K562 (cell line): Measurements from ENCODE around the gene CNPY4. TPM values are rescaled to one million over a fixed set of nuclear protein-coding genes. Genes with fewer than 3 reads are reported as not detected.
A peak's percentile ranks its signal among the peaks of the same experiment; 100 is the strongest.

Experiments used
- C11orf30 ChIP-seq: fragments of 450-650 bp; IDR thresholded peaks from 2 replicates; pipeline ENCODE4 v1.6.1; 2016; ENCODE audit warnings: low read depth, mild to moderate bottlenecking
- COPS2 ChIP-seq: fragments of 450-650 bp; conservative IDR thresholded peaks from 2 replicates; pipeline ENCODE4 v1.6.1; 2016; ENCODE audit warnings: mild to moderate bottlenecking, moderate library complexity
- DEAF1 ChIP-seq: fragments of 450-650 bp; formaldehyde crosslinking; IDR thresholded peaks from 2 replicates; pipeline ENCODE4 v1.4.0; 2020; ENCODE audit warnings: mild to moderate bottlenecking, moderate library complexity
- ELF4 ChIP-seq: fragments of 450-650 bp; formaldehyde crosslinking; IDR thresholded peaks from 2 replicates; pipeline ENCODE4 v1.4.0; 2022; ENCODE audit warnings: missing genetic modification characterization
- EP400 ChIP-seq: fragments of 450-650 bp; IDR thresholded peaks from 2 replicates; pipeline ENCODE4 v1.6.1; 2017; ENCODE audit warnings: antibody characterized with exemption, mild to moderate bottlenecking, moderate library complexity
- ESRRA ChIP-seq: fragments of 450-650 bp; IDR thresholded peaks from 2 replicates; pipeline ENCODE4 v1.6.1; 2014; ENCODE audit warnings: low read depth, mild to moderate bottlenecking, moderate library complexity, borderline replicate concordance
- FOXP1 ChIP-seq: sonication (generic); formaldehyde crosslinking; IDR thresholded peaks from 2 replicates; pipeline ENCODE4 v1.8.0; 2022; ENCODE audit warnings: mild to moderate bottlenecking, missing genetic modification reagents
- GATAD2B ChIP-seq: fragments of 450-650 bp; IDR thresholded peaks from 2 replicates; pipeline ENCODE4 v1.6.1; 2017; ENCODE audit warnings: mild to moderate bottlenecking, borderline replicate concordance
- HEY1 ChIP-seq: fragments of 250-450 bp; sonication (Bioruptor Pico); IDR thresholded peaks from 2 replicates; pipeline ENCODE4 v1.5.0; 2020; ENCODE audit warnings: mild to moderate bottlenecking, moderate library complexity, borderline replicate concordance
- HSF4 ChIP-seq: fragments of 250-450 bp; sonication (Bioruptor Pico); IDR thresholded peaks from 2 replicates; pipeline ENCODE4 v2.1.2; 2022; ENCODE audit warnings: mild to moderate bottlenecking, moderate library complexity, borderline replicate concordance
- JUNB ChIP-seq: fragments of 450-650 bp; formaldehyde crosslinking; conservative IDR thresholded peaks from 2 replicates; pipeline ENCODE4 v1.4.0; 2020; ENCODE audit warnings: mild to moderate bottlenecking
- NCOR1 ChIP-seq: fragments of 450-650 bp; IDR thresholded peaks from 2 replicates; pipeline ENCODE4 v1.6.1; 2016; ENCODE audit warnings: mild to moderate bottlenecking, moderate library complexity
- PTBP1 ChIP-seq: fragments of 200-400 bp; formaldehyde crosslinking; IDR thresholded peaks from 2 replicates; pipeline ENCODE4 v1.6.1; 2017; ENCODE audit warnings: low read depth, low read length
- SNIP1 ChIP-seq: fragments of 450-650 bp; IDR thresholded peaks from 2 replicates; pipeline ENCODE4 v1.7.1; 2017; ENCODE audit warnings: low read depth, mild to moderate bottlenecking
- SRSF9 ChIP-seq: fragments of 200-400 bp; formaldehyde crosslinking; IDR thresholded peaks from 2 replicates; pipeline ENCODE4 v1.6.1; 2017; ENCODE audit warnings: low read depth, low read length, borderline replicate concordance
- TAF7 ChIP-seq: fragments of 450-650 bp; IDR thresholded peaks from 2 replicates; pipeline ENCODE4 v1.6.1; 2016; ENCODE audit warnings: missing genetic modification characterization, missing compliant biosample characterization
- TCFL5 ChIP-seq: fragments of 250-450 bp; sonication (Bioruptor Pico); conservative IDR thresholded peaks from 2 replicates; pipeline ENCODE4 v1.6.1; 2021; ENCODE audit warnings: mild to moderate bottlenecking, moderate library complexity, matching md5 sums
- TFAM ChIP-seq: fragments of 250-450 bp; sonication (Bioruptor Pico); conservative IDR thresholded peaks from 2 replicates; pipeline ENCODE4 v1.5.0; 2021; ENCODE audit warnings: mild to moderate bottlenecking, moderate library complexity
- WHSC1 ChIP-seq: IDR thresholded peaks from one replicate; pipeline ENCODE4 v1.6.1; 2012; ENCODE audit warnings: low read length, control low read depth, inconsistent platforms
- ZBTB33 ChIP-seq: sonication (generic); formaldehyde crosslinking; IDR thresholded peaks from 2 replicates; pipeline ENCODE4 v1.8.1; 2023; ENCODE audit warnings: mild to moderate bottlenecking, missing genetic modification reagents
- ZKSCAN8 ChIP-seq: fragments of 200-800 bp; sonication (Bioruptor generic); IDR thresholded peaks from 2 replicates; pipeline ENCODE4 v1.6.1; 2016; ENCODE audit warnings: missing genetic modification characterization, missing compliant biosample characterization
- ZNF217 ChIP-seq: sonication (generic); formaldehyde crosslinking; IDR thresholded peaks from 2 replicates; pipeline ENCODE4 v1.8.0; 2022; ENCODE audit warnings: mild to moderate bottlenecking, missing genetic modification reagents
- polyA plus RNA-seq, 8 experiments: library from polyadenylated mRNA; depleted of rRNA in 4 of 8; stranded (reverse) in 5 of 8; unstranded in 3 of 8; fragments of >200 nt; fragmentation: Nextera tagmentation in 2 of 8; fragmentation: Illumina TruSeq in 1 of 8; extraction: Ambion mirVana in 2 of 8; extraction: Trizol in 1 of 8; gene quantifications; 2 replicates each; pipeline versions ENCODE4 v1.2.1 to v1.2.3, GENCODE V29; 2011 to 2014; ENCODE audit warnings: inconsistent platforms in 1 of 8, missing spikeins in 1 of 8
- total RNA-seq, 7 experiments: library from RNA; depleted of rRNA in 6 of 7; stranded (reverse); fragments of >200 nt in 6 of 7; fragmentation: Illumina TruSeq in 2 of 7; extraction: Trizol in 2 of 7; gene quantifications; 2 replicates each; pipeline versions ENCODE4 v1.2.1 to v1.2.3, GENCODE V29; 2011 to 2021; ENCODE audit warnings: low replicate concordance in 1 of 7
- TF ChIP-seq, protein P1 (sequence below): fragments of 450-650 bp; IDR thresholded peaks from 2 replicates; pipeline ENCODE4 v1.6.1; 2016; ENCODE audit warnings: low read depth, mild to moderate bottlenecking, moderate library complexity
- TF ChIP-seq, protein P2 (sequence below): fragments of 250-450 bp; sonication (Bioruptor Pico); IDR thresholded peaks from 2 replicates; pipeline ENCODE4 v1.5.0; 2022; ENCODE audit warnings: mild to moderate bottlenecking

The CNPY4 gene
- total and polyA plus RNA-seq, 9 of the 15 experiments (the other 6 are each of a cell fraction or from before 2014, with no cell fraction given), result 1.9 to 11.2 (median 7.0) TPM

GRCh38 chr7:100148559-100149328 lies 29.3 kb downstream of the CNPY4 start, which contains the start of gene LAMTOR4 (continued):
- no peak for TF ChIP-seq HSF4 (CRISPR knock-in tag)
- TF ChIP-seq ZKSCAN8 (CRISPR knock-in tag), result no peak
- TF ChIP-seq, protein P1, sequence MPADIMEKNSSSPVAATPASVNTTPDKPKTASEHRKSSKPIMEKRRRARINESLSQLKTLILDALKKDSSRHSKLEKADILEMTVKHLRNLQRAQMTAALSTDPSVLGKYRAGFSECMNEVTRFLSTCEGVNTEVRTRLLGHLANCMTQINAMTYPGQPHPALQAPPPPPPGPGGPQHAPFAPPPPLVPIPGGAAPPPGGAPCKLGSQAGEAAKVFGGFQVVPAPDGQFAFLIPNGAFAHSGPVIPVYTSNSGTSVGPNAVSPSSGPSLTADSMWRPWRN, result no peak
- TF ChIP-seq, protein P2, sequence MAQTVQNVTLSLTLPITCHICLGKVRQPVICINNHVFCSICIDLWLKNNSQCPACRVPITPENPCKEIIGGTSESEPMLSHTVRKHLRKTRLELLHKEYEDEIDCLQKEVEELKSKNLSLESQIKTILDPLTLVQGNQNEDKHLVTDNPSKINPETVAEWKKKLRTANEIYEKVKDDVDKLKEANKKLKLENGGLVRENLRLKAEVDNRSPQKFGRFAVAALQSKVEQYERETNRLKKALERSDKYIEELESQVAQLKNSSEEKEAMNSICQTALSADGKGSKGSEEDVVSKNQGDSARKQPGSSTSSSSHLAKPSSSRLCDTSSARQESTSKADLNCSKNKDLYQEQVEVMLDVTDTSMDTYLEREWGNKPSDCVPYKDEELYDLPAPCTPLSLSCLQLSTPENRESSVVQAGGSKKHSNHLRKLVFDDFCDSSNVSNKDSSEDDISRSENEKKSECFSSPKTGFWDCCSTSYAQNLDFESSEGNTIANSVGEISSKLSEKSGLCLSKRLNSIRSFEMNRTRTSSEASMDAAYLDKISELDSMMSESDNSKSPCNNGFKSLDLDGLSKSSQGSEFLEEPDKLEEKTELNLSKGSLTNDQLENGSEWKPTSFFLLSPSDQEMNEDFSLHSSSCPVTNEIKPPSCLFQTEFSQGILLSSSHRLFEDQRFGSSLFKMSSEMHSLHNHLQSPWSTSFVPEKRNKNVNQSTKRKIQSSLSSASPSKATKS (CRISPR knock-in tag), result no peak
- no peak for TF ChIP-seq PTBP1
- peak; percentile 30; the same call in 1 of the 2 replicates for TF ChIP-seq ESRRA
- no peak for TF ChIP-seq WHSC1
- TF ChIP-seq C11orf30, result no peak; the same call in 1 of the 2 replicates
- no peak; the same call in 1 of the 2 replicates for TF ChIP-seq FOXP1 (CRISPR knock-in tag)
- no peak for TF ChIP-seq SRSF9
- no peak for TF ChIP-seq GATAD2B
- TF ChIP-seq NCOR1, result no peak
- no peak for TF ChIP-seq TFAM (CRISPR knock-in tag)
- no peak for TF ChIP-seq JUNB (CRISPR knock-in tag)
- TF ChIP-seq DEAF1 (CRISPR knock-in tag), result no peak
- TF ChIP-seq ZNF217 (CRISPR knock-in tag), result no peak
- no peak for TF ChIP-seq ZBTB33
- TF ChIP-seq COPS2, result no peak
- peak; percentile 77 for TF ChIP-seq ELF4
- TF ChIP-seq HEY1 (CRISPR knock-in tag), result no peak
- TF ChIP-seq EP400, result peak; percentile 74
- TF ChIP-seq SNIP1, result no peak
- TF ChIP-seq TAF7 (tag), result peak; percentile 80; the same call in 1 of the 2 replicates
- no peak for TF ChIP-seq TCFL5 (CRISPR knock-in tag)
